Right lobe of liver (tissue), 4 donors: ENCODE data around the gene RDH12.
A peak's percentile ranks its signal among the peaks of the same experiment; 100 is the strongest.

Experiments
- CTCF ChIP-seq, 4 donors: fragments of 200-600 bp in 3 of 4; fragments of 450-650 bp in 1 of 4; IDR thresholded peaks; one replicate each; pipeline versions ENCODE4 v1.5.1 to v1.8.0; 2016 to 2022; ENCODE audit warnings: antibody characterized with exemption in 4 of 4, mild to moderate bottlenecking in 2 of 4
- POLR2A ChIP-seq: fragments of 450-650 bp; IDR thresholded peaks from one replicate; pipeline ENCODE4 v1.6.1; 2017; ENCODE audit warnings: antibody characterized with exemption, mild to moderate bottlenecking
- donor health status: DM: no; HTN: no; CAD: no.
- donor health status: DM: no; HTN: no; CAD: no.
- donor health status: DM: no; HTN: yes; CAD: no.

GRCh38 chr14:67695394-67695949 is 6.2 kb upstream of the RDH12 start, which contains the start of gene RDH11:
- TF ChIP-seq CTCF (IDR thresholded peaks at IDR 0.05) = no peak
- peak; percentile 79 for TF ChIP-seq POLR2A
